B cell (primary cell): ENCODE data around the gene COL26A1. TPM values are rescaled to one million over a fixed set of nuclear protein-coding genes. Genes with fewer than 3 reads are reported as not detected.

ENCODE experiments used
- ATAC-seq: fragments of 200-7000 bp; cut with Tn5 transposase; one replicate; pipeline ENCODE4 v1.10.0; 2021; ENCODE audit warnings: low read depth, mild to moderate bottlenecking, moderate number of reproducible peaks, moderate library complexity
- CTCF ChIA-PET: fragments of 350-600 bp; sonication (Branson Sonifier 250); formaldehyde crosslinking; loops from one replicate; lab custom pipeline; 2021; ENCODE audit warnings: antibody characterized with exemption, inconsistent platforms; lab: Charles Lee
- POLR2A ChIA-PET: fragments of 350-600 bp; sonication (Branson Sonifier 250); formaldehyde crosslinking; loops from one replicate; lab custom pipeline; 2021; ENCODE audit warnings: antibody characterized with exemption; lab: Charles Lee
- DNase-seq: peaks from one replicate; pipeline ENCODE4 v3.0.0; 2013
- H2AFZ ChIP-seq: 2 replicates; pipeline ENCODE4 v1.6.1; 2012; ENCODE audit warnings: mild to moderate bottlenecking, low read depth, low read length; ENCODE audit not compliant: insufficient read depth, poor library complexity, severe bottlenecking
- H3K27ac ChIP-seq, 2 donors: 1 replicate in 1 of 2; 2 replicates in 1 of 2; pipeline ENCODE4 v1.5.1; 2012 to 2013; ENCODE audit warnings: low read length in 2 of 2, mild to moderate bottlenecking in 2 of 2, moderate library complexity in 1 of 2
- H3K27me3 ChIP-seq, 4 experiments: fragments of 200-600 bp in 1 of 4; sonication (generic) in 1 of 4; replicated peaks in 1 of 4; 1 replicate in 2 of 4; 2 replicates in 2 of 4; pipeline versions ENCODE4 v1.6.1 to v1.7.0; 2013 to 2016; ENCODE audit warnings: low read length in 3 of 4, mild to moderate bottlenecking in 2 of 4, mixed read lengths in 1 of 4, moderate library complexity in 1 of 4; ENCODE audit not compliant: insufficient read depth in 4 of 4, control insufficient read depth in 3 of 4; ENCODE audit errors: control extremely low read depth in 1 of 4
- H3K36me3 ChIP-seq, 2 experiments: replicated peaks in 1 of 2; 1 replicate in 1 of 2; 2 replicates in 1 of 2; pipeline versions ENCODE4 v1.6.1 to v1.7.1; 2013; ENCODE audit warnings: low read length in 1 of 2; ENCODE audit not compliant: insufficient read depth in 2 of 2, control insufficient read depth in 1 of 2; ENCODE audit errors: control extremely low read depth in 1 of 2, extremely low read depth in 1 of 2
- H3K4me1 ChIP-seq, 2 donors: fragments of 200-600 bp in 1 of 2; sonication (generic) in 1 of 2; 1 replicate in 1 of 2; 2 replicates in 1 of 2; pipeline versions ENCODE4 v1.5.1 to v1.6.1; 2013 to 2017; ENCODE audit warnings: low read length in 2 of 2; ENCODE audit not compliant: control insufficient read depth in 2 of 2, insufficient read depth in 2 of 2
- H3K4me2 ChIP-seq: replicated peaks from 2 replicates; pipeline ENCODE3; 2012; ENCODE audit warnings: mild to moderate bottlenecking, low read depth, low read length; ENCODE audit not compliant: poor library complexity, severe bottlenecking
- H3K4me3 ChIP-seq, 5 experiments: fragments of 200-600 bp in 1 of 5; sonication (generic) in 1 of 5; 1 replicate in 3 of 5; 2 replicates in 2 of 5; pipeline versions ENCODE4 v1.5.1 to v1.7.0; 2011 to 2016; ENCODE audit warnings: low read length in 4 of 5, mild to moderate bottlenecking in 4 of 5, low read depth in 2 of 5, control low read depth in 1 of 5, moderate library complexity in 1 of 5; ENCODE audit not compliant: insufficient read depth in 1 of 5; ENCODE audit errors: control extremely low read depth in 1 of 5, extremely low read depth in 1 of 5
- H3K79me2 ChIP-seq: fragments of 200-600 bp; sonication (generic); one replicate; pipeline ENCODE4 v1.6.0; 2016; ENCODE audit warnings: low read length; ENCODE audit not compliant: control insufficient read depth, insufficient read depth
- H3K9ac ChIP-seq: fragments of 200-600 bp; sonication (generic); 2 replicates; pipeline ENCODE4 v1.6.1; 2017; ENCODE audit warnings: mild to moderate bottlenecking, low read length, moderate library complexity
- H3K9me3 ChIP-seq, 3 donors: one replicate each; pipeline versions ENCODE4 v1.6.1 to v1.7.1; 2013; ENCODE audit warnings: low read length in 2 of 3; ENCODE audit not compliant: control insufficient read depth in 2 of 3, insufficient read depth in 1 of 3; ENCODE audit errors: control extremely low read depth in 1 of 3
- H4K20me1 ChIP-seq: 2 replicates; pipeline ENCODE4 v1.6.0; 2012; ENCODE audit warnings: mild to moderate bottlenecking, low read length; ENCODE audit not compliant: insufficient read depth, control insufficient read depth, poor library complexity, severe bottlenecking
- H3K27ac Mint-ChIP-seq: one replicate; pipeline ENCODE4 v1.8.0; 2021; ENCODE audit warnings: mixed read lengths
- H3K27me3 Mint-ChIP-seq: one replicate; pipeline ENCODE4 v1.8.0; 2021; ENCODE audit warnings: mixed read lengths
- H3K4me1 Mint-ChIP-seq: one replicate; pipeline ENCODE4 v1.8.0; 2021; ENCODE audit warnings: mixed read lengths
- H3K4me3 Mint-ChIP-seq: one replicate; pipeline ENCODE4 v1.8.0; 2021; ENCODE audit warnings: mixed read lengths
- H3K9me3 Mint-ChIP-seq: one replicate; pipeline ENCODE4 v1.8.0; 2022; ENCODE audit warnings: mixed read lengths; ENCODE audit not compliant: insufficient read depth
- EZH2 ChIP-seq: IDR thresholded peaks from 2 replicates; pipeline ENCODE4 v1.6.1; 2012; ENCODE audit warnings: borderline replicate concordance, low read depth, mild to moderate bottlenecking, moderate library complexity, low read length; ENCODE audit not compliant: insufficient read depth, poor library complexity, severe bottlenecking
- WGBS: methylation state at CpG from one replicate; pipeline ENCODE4 v1.1.5; 2013; ENCODE audit warnings: missing lambda C conversion rate; ENCODE audit not compliant: insufficient coverage; 5-methylcytosine and 5-hydroxymethylcytosine counted together
- intact Hi-C: fragments of 100-400 bp; cut with micrococcal nuclease; formaldehyde crosslinking; loops from one replicate; pipeline ENCODE4 v1.10.0; 2022
- polyA plus RNA-seq: library from polyadenylated mRNA; depleted of rRNA; stranded (reverse); fragments of >200 nt; gene quantifications from 2 replicates; pipeline ENCODE4 v1.2.3, GENCODE V29; 2012
- total RNA-seq, 2 donors: library from RNA; stranded (reverse); fragments of 120-200 nt in 1 of 2; gene quantifications; 1 replicate in 1 of 2; 2 replicates in 1 of 2; pipeline versions ENCODE4 v1.2.3 to v1.2.4, GENCODE V29; 2013 to 2022
- TF ChIP-seq, protein P1 (sequence below): fragments of 200-600 bp; IDR thresholded peaks from one replicate; pipeline ENCODE4 v1.8.0; 2022; ENCODE audit warnings: antibody characterized with exemption, mild to moderate bottlenecking

The COL26A1 gene
- total and polyA plus RNA-seq, 2 donors (not counting 1 experiment from before 2014, with no cell fraction given), result not detected

DNA sequence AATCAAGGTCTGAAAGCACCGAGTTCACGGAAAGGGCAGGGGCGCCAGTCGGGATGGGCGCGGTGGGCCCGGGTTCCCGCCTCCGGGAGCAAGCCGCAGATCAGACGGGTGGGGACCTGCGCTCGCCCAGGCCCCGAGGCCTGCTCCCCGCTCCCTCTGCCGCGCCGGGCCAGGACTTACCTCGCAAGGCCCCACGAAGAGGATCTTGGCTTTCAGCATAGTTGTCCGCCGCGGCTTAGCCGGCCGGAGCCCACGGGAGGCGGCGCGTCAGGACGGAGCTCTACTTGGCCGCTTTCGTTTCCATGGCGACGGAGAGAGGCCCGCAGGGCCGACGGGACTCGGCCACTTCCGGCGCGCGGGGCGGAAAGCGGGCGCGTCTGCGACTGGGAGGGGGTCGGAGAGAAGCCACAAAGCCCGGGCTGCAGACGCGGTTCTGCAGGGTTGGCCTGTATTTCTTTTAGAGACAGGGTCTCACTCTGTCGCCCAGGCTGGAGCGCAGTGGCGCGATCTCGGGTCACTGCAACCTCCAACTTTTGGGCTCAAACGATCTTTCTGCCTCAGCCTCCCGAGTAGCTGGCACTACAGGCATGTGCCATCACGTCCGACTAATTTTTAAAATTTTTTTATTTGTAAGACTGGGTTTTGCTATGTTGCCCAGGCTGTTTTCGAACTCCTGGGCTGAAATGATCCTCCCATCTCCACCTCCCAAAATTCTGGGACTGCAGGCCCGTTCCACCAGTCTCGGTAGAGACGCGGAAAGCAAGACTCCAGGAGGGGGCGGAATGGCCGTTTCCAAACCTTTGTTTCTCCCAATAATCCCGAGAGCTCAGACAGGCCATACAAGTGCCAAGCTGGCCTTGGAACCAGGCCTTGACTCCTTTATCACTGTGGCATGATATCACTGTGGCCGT is 40.9 kb upstream of the COL26A1 start, which contains the start of gene IFT22:
Gene IFT22 (minus strand): TSS at position 322 of the 911 bp plus-strand sequence. CDS start 103 bp downstream, at position 219.
- peak within 1 kb of the TSS; percentile 22 to 89 for H3K27ac ChIP-seq
- DNase-seq (peak; percentile 93), ATAC-seq (peak; percentile 97)
- WGBS, result 3% methylated on average over 65 of the region's 69 CpGs
- Mint-ChIP-seq H3K27ac (peak within 1 kb of the TSS; percentile 93), H3K27me3 (no peaks in the 10 kb centered on the region), H3K4me3 (peak within 1 kb of the TSS; percentile 95), H3K4me1 (peaks cover 16% of the 10 kb centered on the region), H3K9me3 (no peaks in the 10 kb centered on the region)
- CTCF ChIA-PET, result interaction anchor here (0.7 to 1.4 kb wide), 6 partner anchors 9 to 187 kb away, joined by 3 to 5 read pairs (median 3); no protein-coding TSS in a partner anchor
- H3K4me1 ChIP-seq, result peaks cover 13 to 16% of the 10 kb centered on the region in 2 donors
- H3K9me3 ChIP-seq, result no peaks in the 10 kb centered on the region
- H3K36me3 ChIP-seq, result peaks cover 0 to 2% of the 10 kb centered on the region in 2 experiments
- peak within 1 kb of the TSS; percentile 68 to 91 (median 82) for H3K4me3 ChIP-seq
- intact Hi-C loops, result loop anchor here (1.0 to 2.0 kb wide), 3 partner anchors 69 to 177 kb away; partner anchors contain the start of gene FIS1
- no peak for TF ChIP-seq EZH2
- TF ChIP-seq, protein P1, sequence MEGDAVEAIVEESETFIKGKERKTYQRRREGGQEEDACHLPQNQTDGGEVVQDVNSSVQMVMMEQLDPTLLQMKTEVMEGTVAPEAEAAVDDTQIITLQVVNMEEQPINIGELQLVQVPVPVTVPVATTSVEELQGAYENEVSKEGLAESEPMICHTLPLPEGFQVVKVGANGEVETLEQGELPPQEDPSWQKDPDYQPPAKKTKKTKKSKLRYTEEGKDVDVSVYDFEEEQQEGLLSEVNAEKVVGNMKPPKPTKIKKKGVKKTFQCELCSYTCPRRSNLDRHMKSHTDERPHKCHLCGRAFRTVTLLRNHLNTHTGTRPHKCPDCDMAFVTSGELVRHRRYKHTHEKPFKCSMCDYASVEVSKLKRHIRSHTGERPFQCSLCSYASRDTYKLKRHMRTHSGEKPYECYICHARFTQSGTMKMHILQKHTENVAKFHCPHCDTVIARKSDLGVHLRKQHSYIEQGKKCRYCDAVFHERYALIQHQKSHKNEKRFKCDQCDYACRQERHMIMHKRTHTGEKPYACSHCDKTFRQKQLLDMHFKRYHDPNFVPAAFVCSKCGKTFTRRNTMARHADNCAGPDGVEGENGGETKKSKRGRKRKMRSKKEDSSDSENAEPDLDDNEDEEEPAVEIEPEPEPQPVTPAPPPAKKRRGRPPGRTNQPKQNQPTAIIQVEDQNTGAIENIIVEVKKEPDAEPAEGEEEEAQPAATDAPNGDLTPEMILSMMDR, result no peak
- POLR2A ChIA-PET, result interaction anchor here (0.6 to 1.4 kb wide), 2 partner anchors 77 to 1345 kb away, joined by 3 to 4 read pairs; partner anchors contain the start of gene FIS1
- peaks cover 10% of the 10 kb centered on the region for H3K79me2 ChIP-seq
- peak within 1 kb of the TSS; percentile 99 for H3K4me2 ChIP-seq
- H2AFZ ChIP-seq, result peak within 1 kb of the TSS; percentile 100
- H3K9ac ChIP-seq, result peak within 1 kb of the TSS; percentile 98
- no peaks in the 10 kb centered on the region for H4K20me1 ChIP-seq
- H3K27me3 ChIP-seq, result no peaks in the 10 kb centered on the region
